Upper lobe of left lung (tissue), 6 donors: Measurements from ENCODE around the gene PCP4. TPM values are rescaled to one million over a fixed set of nuclear protein-coding genes. Genes with fewer than 3 reads are reported as not detected.

Source experiments
- ATAC-seq, 2 donors: fragments of 200-7000 bp; cut with Tn5 transposase; one replicate each; pipeline ENCODE4 v1.9.1; 2022; ENCODE audit warnings: mild to moderate bottlenecking in 2 of 2, moderate library complexity in 2 of 2; ENCODE audit not compliant: low FRiP score in 2 of 2
- DNase-seq, 2 donors: peaks; one replicate each; pipeline ENCODE4 v3.0.0-alpha.2; 2019 to 2020
- H3K27ac ChIP-seq, 4 donors: fragments of 200-600 bp; sonication (generic); one replicate each; pipeline ENCODE4 v1.5.1; 2016 to 2019
- H3K27me3 ChIP-seq, 4 donors: fragments of 200-600 bp; sonication (generic); one replicate each; pipeline ENCODE4 v1.5.1; 2017 to 2019
- H3K36me3 ChIP-seq, 4 donors: fragments of 200-600 bp; sonication (generic); one replicate each; pipeline ENCODE4 v1.5.1; 2016 to 2019
- H3K4me1 ChIP-seq, 4 donors: fragments of 200-600 bp; sonication (generic); one replicate each; pipeline ENCODE4 v1.5.1; 2018 to 2019
- H3K4me3 ChIP-seq, 4 donors: fragments of 200-600 bp; sonication (generic); one replicate each; pipeline ENCODE4 v1.5.1; 2017 to 2019; ENCODE audit warnings: mild to moderate bottlenecking in 2 of 4, moderate library complexity in 1 of 4
- H3K9me3 ChIP-seq, 4 donors: fragments of 200-600 bp; sonication (generic); one replicate each; pipeline ENCODE4 v1.5.1; 2018 to 2019
- CTCF ChIP-seq, 6 experiments: fragments of 450-650 bp in 4 of 6; fragments of 200-600 bp in 2 of 6; sonication (generic) in 2 of 6; IDR thresholded peaks; one replicate each; pipeline ENCODE4 v1.5.1; 2016 to 2019; ENCODE audit warnings: antibody characterized with exemption in 6 of 6
- EP300 ChIP-seq, 4 donors: sonication (generic); formaldehyde crosslinking; IDR thresholded peaks; one replicate each; pipeline ENCODE4 v1.5.1; 2017; ENCODE audit warnings: antibody characterized with exemption in 4 of 4, control low read depth in 2 of 4
- POLR2A ChIP-seq, 4 donors: fragments of 450-650 bp; IDR thresholded peaks; one replicate each; pipeline ENCODE4 v1.5.1; 2016 to 2017; ENCODE audit warnings: antibody characterized with exemption in 4 of 4, mild to moderate bottlenecking in 2 of 4
- POLR2AphosphoS5 ChIP-seq, 2 donors: sonication (generic); formaldehyde crosslinking; IDR thresholded peaks; one replicate each; pipeline ENCODE4 v1.5.1; 2017; ENCODE audit warnings: antibody characterized with exemption in 2 of 2
- WGBS, 2 donors: methylation state at CpG; one replicate each; pipeline ENCODE4 v1.1.5; 2017 to 2018; 5-methylcytosine and 5-hydroxymethylcytosine counted together
- total RNA-seq, 6 donors: library from RNA; depleted of rRNA in 4 of 6; stranded (reverse); fragments of >200 nt in 4 of 6; gene quantifications; one replicate each; pipeline versions ENCODE4 v1.1.0 to v1.2.1, GENCODE V29; 2016 to 2021
- donor health status: DM: no; HTN: no; CAD: no; lungs with moderate emphysema.
- donor health status: DM: no; HTN: yes; CAD: no; lungs with severe emphysema.

The PCP4 gene
- total RNA-seq, 6 donors from 2014 or later = 0.66 to 4.4 (median 1.9) TPM; not detected in 2

DNA sequence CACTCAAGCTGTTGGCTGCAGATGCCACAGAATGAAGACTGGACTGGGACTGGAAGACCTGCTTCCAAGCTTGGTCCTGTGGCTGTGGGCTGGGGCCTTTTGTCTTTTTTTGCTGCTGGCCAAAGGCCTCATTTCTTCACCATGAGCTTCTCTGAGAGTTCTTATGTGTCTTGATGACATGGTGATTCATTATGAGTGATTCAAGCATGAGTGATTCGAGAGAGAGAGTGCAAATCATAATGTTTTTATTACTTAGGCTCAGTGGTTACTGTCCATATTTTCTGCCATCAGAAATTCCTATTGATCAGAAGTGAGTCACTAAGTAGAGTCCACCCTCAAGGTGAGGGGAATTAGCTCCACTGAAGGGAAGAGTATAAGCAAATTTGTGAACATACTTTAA lies 94.0 kb downstream of the PCP4 start:
- 74 to 86% methylated on average over 1 of the region's 1 CpG for WGBS, 2 donors
- DNase-seq (no peak), ATAC-seq (no peak)
- H3K36me3 ChIP-seq = no peaks in the 10 kb centered on the region
- TF ChIP-seq CTCF (IDR thresholded peaks at IDR 0.05) (no peak), POLR2A (IDR thresholded peaks at IDR 0.05) (no peak), POLR2AphosphoS5 (IDR thresholded peaks at IDR 0.05) (no peak), EP300 (IDR thresholded peaks at IDR 0.05) (no peak)
- no peaks in the 10 kb centered on the region for H3K27me3 ChIP-seq
- H3K27ac ChIP-seq = no peak overlapping the region
- no peak overlapping the region for H3K4me3 ChIP-seq
- H3K4me1 ChIP-seq = no peaks in the 10 kb centered on the region
- peaks cover 0 to 17% (median 3%) of the 10 kb centered on the region in 4 donors for H3K9me3 ChIP-seq

GRCh38 chr21:39965026-39965425 lies 97.8 kb downstream of the PCP4 start:
- H3K27me3 ChIP-seq = no peaks in the 10 kb centered on the region
- DNase-seq (no peak), ATAC-seq (no peak)
- H3K36me3 ChIP-seq = no peaks in the 10 kb centered on the region
- no peak overlapping the region for H3K27ac ChIP-seq
- TF ChIP-seq CTCF (IDR thresholded peaks at IDR 0.05) (no peak), EP300 (IDR thresholded peaks at IDR 0.05) (no peak)
- H3K4me1 ChIP-seq = no peaks in the 10 kb centered on the region
- no peak overlapping the region for H3K4me3 ChIP-seq
- peaks cover 0 to 11% (median 3%) of the 10 kb centered on the region in 4 donors for H3K9me3 ChIP-seq
- 60 to 88% methylated on average over 1 of the region's 1 CpG for WGBS, 2 donors

- no peaks in the 10 kb centered on the region for H3K36me3 ChIP-seq
- H3K9me3 ChIP-seq = no peaks in the 10 kb centered on the region
- ATAC-seq = no peak
- DNase-seq = no peak
- no peak overlapping the region for H3K4me3 ChIP-seq
- H3K27ac ChIP-seq = no peak overlapping the region
- H3K27me3 ChIP-seq = no peaks in the 10 kb centered on the region
- 77 to 90% methylated on average over 3 of the region's 3 CpGs for WGBS, 2 donors
- H3K4me1 ChIP-seq = no peaks in the 10 kb centered on the region
- no peak for TF ChIP-seq POLR2A (IDR thresholded peaks at IDR 0.05)
- no peak for TF ChIP-seq CTCF (IDR thresholded peaks at IDR 0.05)
- TF ChIP-seq POLR2AphosphoS5 (IDR thresholded peaks at IDR 0.05) = no peak
- no peak for TF ChIP-seq EP300 (IDR thresholded peaks at IDR 0.05)
Observed at GRCh38 chr21:39966786-39967185, 99.5 kb downstream of the PCP4 start.

GRCh38 chr21:39968010-39968409 lies 100.8 kb downstream of the PCP4 start:
- no peak for TF ChIP-seq POLR2A (IDR thresholded peaks at IDR 0.05)
- TF ChIP-seq EP300 (IDR thresholded peaks at IDR 0.05) = no peak
- no peak for TF ChIP-seq CTCF (IDR thresholded peaks at IDR 0.05)
- TF ChIP-seq POLR2AphosphoS5 (IDR thresholded peaks at IDR 0.05) = no peak
- H3K36me3 ChIP-seq = no peaks in the 10 kb centered on the region
- 92 to 100% methylated on average over 2 of the region's 2 CpGs for WGBS, 2 donors

DNA sequence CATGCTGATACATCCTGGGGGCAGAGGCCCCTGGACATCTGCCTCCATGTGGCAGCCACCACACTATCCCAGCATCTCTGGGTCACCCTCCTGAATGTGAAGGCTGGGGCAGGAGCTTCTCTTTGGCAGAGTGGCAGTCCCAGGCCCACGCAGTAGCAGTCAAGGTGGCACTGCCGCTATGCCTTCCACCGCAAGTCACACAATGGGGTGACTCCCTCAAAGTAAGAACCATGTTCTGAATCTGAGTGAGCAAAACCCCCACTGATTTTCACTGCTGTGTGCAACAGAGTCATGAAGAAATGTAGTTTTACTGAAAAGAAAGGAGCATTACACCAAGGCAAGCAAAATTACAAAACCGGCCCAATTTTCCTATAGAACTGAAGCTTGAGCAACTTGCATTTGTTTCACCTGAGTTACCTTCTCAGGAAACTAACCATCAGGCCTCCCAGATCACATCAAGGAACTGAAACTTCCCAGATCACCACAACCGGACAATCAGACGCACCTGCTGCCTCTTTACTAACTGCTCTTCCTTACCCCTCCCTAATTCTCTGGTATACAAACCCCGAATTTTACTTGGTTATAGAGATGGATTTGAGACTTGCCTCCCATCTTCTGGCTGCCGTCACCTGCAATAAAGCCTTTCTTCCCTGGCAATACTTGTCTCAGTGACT lies 102.6 kb downstream of the PCP4 start:
- WGBS, 2 donors = 80 to 82% methylated on average over 8 of the region's 8 CpGs
- no peaks in the 10 kb centered on the region for H3K9me3 ChIP-seq
- H3K4me3 ChIP-seq = no peak overlapping the region
- H3K27ac ChIP-seq = no peak overlapping the region
- no peaks in the 10 kb centered on the region for H3K4me1 ChIP-seq
- DNase-seq = no peak
- no peaks in the 10 kb centered on the region for H3K36me3 ChIP-seq
- no peak for ATAC-seq
- TF ChIP-seq EP300 (IDR thresholded peaks at IDR 0.05) = no peak
- TF ChIP-seq CTCF (IDR thresholded peaks at IDR 0.05) = no peak
- TF ChIP-seq POLR2A (IDR thresholded peaks at IDR 0.05) = no peak
- no peak for TF ChIP-seq POLR2AphosphoS5 (IDR thresholded peaks at IDR 0.05)
- H3K27me3 ChIP-seq = no peaks in the 10 kb centered on the region

More at GRCh38 chr21:39968010-39968409, 100.8 kb downstream of the PCP4 start:
- no peak overlapping the region for H3K4me3 ChIP-seq
- no peaks in the 10 kb centered on the region for H3K27me3 ChIP-seq
- ATAC-seq (no peak), DNase-seq (no peak)
- no peak overlapping the region for H3K27ac ChIP-seq
- no peaks in the 10 kb centered on the region for H3K9me3 ChIP-seq
- H3K4me1 ChIP-seq = no peaks in the 10 kb centered on the region
